Activated naive CD8-positive, alpha-beta T cell treated with anti-CD3 and anti-CD28 coated beads, Interleukin-2, amount 50 U/mL, for 24 hours (primary cell): ENCODE results near the gene GREM1.

Experiments used
- ATAC-seq: fragments of 150-1000 bp; cut with Tn5 transposase; one replicate; pipeline ENCODE4 v1.10.0; 2021
- DNase-seq: peaks from one replicate; pipeline ENCODE4 v3.0.0; 2021
- H3K27ac Mint-ChIP-seq: one replicate; pipeline ENCODE4 v1.8.0; 2021; ENCODE audit warnings: mild to moderate bottlenecking, mixed read lengths
- H3K27me3 Mint-ChIP-seq: one replicate; pipeline ENCODE4 v1.8.0; 2021; ENCODE audit warnings: mixed read lengths
- H3K36me3 Mint-ChIP-seq: one replicate; pipeline ENCODE4 v1.8.0; 2021; ENCODE audit warnings: low read depth, mixed read lengths
- H3K4me1 Mint-ChIP-seq: one replicate; pipeline ENCODE4 v1.8.0; 2021; ENCODE audit warnings: mixed read lengths
- H3K4me3 Mint-ChIP-seq: one replicate; pipeline ENCODE4 v1.8.0; 2021; ENCODE audit warnings: mild to moderate bottlenecking, moderate library complexity, mixed read lengths
- H3K9me3 Mint-ChIP-seq: one replicate; pipeline ENCODE4 v1.8.0; 2021; ENCODE audit warnings: mixed read lengths

GREM1 gene

GRCh38 chr15:32767236-32767635, 49.4 kb downstream of the GREM1 start:
- peaks cover 6% of the 10 kb centered on the region for H3K27me3 Mint-ChIP-seq
- H3K9me3 Mint-ChIP-seq, result no peaks in the 10 kb centered on the region
- DNase-seq (no peak), ATAC-seq (no peak)
- no peak overlapping the region for H3K27ac Mint-ChIP-seq
- H3K4me1 Mint-ChIP-seq, result no peaks in the 10 kb centered on the region
- no peak overlapping the region for H3K4me3 Mint-ChIP-seq
- H3K36me3 Mint-ChIP-seq, result no peaks in the 10 kb centered on the region

- no peak overlapping the region for H3K4me3 Mint-ChIP-seq
- H3K27ac Mint-ChIP-seq, result no peak overlapping the region
- ATAC-seq (no peak), DNase-seq (no peak)
- no peaks in the 10 kb centered on the region for H3K4me1 Mint-ChIP-seq
- no peaks in the 10 kb centered on the region for H3K9me3 Mint-ChIP-seq
- peaks cover 7% of the 10 kb centered on the region for H3K27me3 Mint-ChIP-seq
- H3K36me3 Mint-ChIP-seq, result peaks cover 1% of the 10 kb centered on the region
These were observed 56.2 kb downstream of the GREM1 start for GRCh38 chr15:32774022-32774421.

GRCh38 chr15:32775103-32775502, 57.3 kb downstream of the GREM1 start:
- Mint-ChIP-seq H3K9me3 (no peaks in the 10 kb centered on the region), H3K27me3 (peaks cover 7% of the 10 kb centered on the region)
- no peak for DNase-seq

GRCh38 chr15:32778391-32779176, 60.8 kb downstream of the GREM1 start:
- H3K27ac Mint-ChIP-seq, result no peak overlapping the region
- H3K4me1 Mint-ChIP-seq, result no peaks in the 10 kb centered on the region
- peaks cover 10% of the 10 kb centered on the region for H3K27me3 Mint-ChIP-seq
- no peaks in the 10 kb centered on the region for H3K9me3 Mint-ChIP-seq
- no peak overlapping the region for H3K4me3 Mint-ChIP-seq
- no peak for DNase-seq
- ATAC-seq, result no peak
- peaks cover 1% of the 10 kb centered on the region for H3K36me3 Mint-ChIP-seq

More at GRCh38 chr15:32775103-32775502, 57.3 kb downstream of the GREM1 start:
- H3K27ac Mint-ChIP-seq, result no peak overlapping the region
- peaks cover 1% of the 10 kb centered on the region for H3K36me3 Mint-ChIP-seq
- no peak overlapping the region for H3K4me3 Mint-ChIP-seq
- ATAC-seq, result no peak
- no peaks in the 10 kb centered on the region for H3K4me1 Mint-ChIP-seq

- Mint-ChIP-seq H3K36me3 (peaks cover 1% of the 10 kb centered on the region), H3K27ac (no peak overlapping the region), H3K9me3 (no peaks in the 10 kb centered on the region), H3K4me1 (no peaks in the 10 kb centered on the region), H3K4me3 (no peak overlapping the region), H3K27me3 (peaks cover 3% of the 10 kb centered on the region)
- ATAC-seq (no peak), DNase-seq (no peak)
These were observed 64.0 kb downstream of the GREM1 start for GRCh38 chr15:32781781-32782180.

- Mint-ChIP-seq H3K27me3 (peaks cover 2% of the 10 kb centered on the region), H3K4me1 (no peaks in the 10 kb centered on the region), H3K36me3 (no peaks in the 10 kb centered on the region), H3K4me3 (no peak overlapping the region), H3K27ac (no peak overlapping the region), H3K9me3 (no peaks in the 10 kb centered on the region)
- ATAC-seq (no peak), DNase-seq (no peak)
These were observed 66.8 kb downstream of the GREM1 start for GRCh38 chr15:32784581-32784980.

GRCh38 chr15:32786906-32787305, 69.1 kb downstream of the GREM1 start:
- no peak for DNase-seq
- Mint-ChIP-seq H3K9me3 (no peaks in the 10 kb centered on the region), H3K36me3 (no peaks in the 10 kb centered on the region), H3K4me1 (no peaks in the 10 kb centered on the region), H3K4me3 (no peak overlapping the region), H3K27me3 (peaks cover 1% of the 10 kb centered on the region), H3K27ac (no peak overlapping the region)
- ATAC-seq, result no peak

- Mint-ChIP-seq H3K9me3 (no peaks in the 10 kb centered on the region), H3K27me3 (peaks cover 3% of the 10 kb centered on the region), H3K36me3 (no peaks in the 10 kb centered on the region), H3K4me3 (no peak overlapping the region), H3K4me1 (no peaks in the 10 kb centered on the region), H3K27ac (no peak overlapping the region)
- ATAC-seq (no peak), DNase-seq (no peak)
These were observed 70.1 kb downstream of the GREM1 start for GRCh38 chr15:32787949-32788348.

GRCh38 chr15:32790352-32790999, 72.7 kb downstream of the GREM1 start:
- ATAC-seq, result no peak
- H3K27ac Mint-ChIP-seq, result no peak overlapping the region
- H3K36me3 Mint-ChIP-seq, result no peaks in the 10 kb centered on the region
- peaks cover 3% of the 10 kb centered on the region for H3K27me3 Mint-ChIP-seq
- H3K9me3 Mint-ChIP-seq, result no peaks in the 10 kb centered on the region
- no peak for DNase-seq
- no peak overlapping the region for H3K4me3 Mint-ChIP-seq
- no peaks in the 10 kb centered on the region for H3K4me1 Mint-ChIP-seq

GRCh38 chr15:32792436-32792835, 74.6 kb downstream of the GREM1 start:
- Mint-ChIP-seq H3K27ac (no peak overlapping the region), H3K36me3 (no peaks in the 10 kb centered on the region), H3K4me1 (no peaks in the 10 kb centered on the region), H3K27me3 (peaks cover 3% of the 10 kb centered on the region), H3K9me3 (no peaks in the 10 kb centered on the region), H3K4me3 (no peak overlapping the region)
- ATAC-seq, result no peak
- no peak for DNase-seq
